Stimulated activated CD8-positive, alpha-beta memory T cell treated with anti-CD3 and anti-CD28 coated beads, Interleukin-7, amount 100 ng/mL, for 24 hours (primary cell): Measurements from ENCODE around the gene FH.

Experiments
- DNase-seq: peaks from one replicate; pipeline ENCODE4 v3.0.0-alpha.2; 2020; ENCODE audit warnings: low read depth

Gene FH

DNA sequence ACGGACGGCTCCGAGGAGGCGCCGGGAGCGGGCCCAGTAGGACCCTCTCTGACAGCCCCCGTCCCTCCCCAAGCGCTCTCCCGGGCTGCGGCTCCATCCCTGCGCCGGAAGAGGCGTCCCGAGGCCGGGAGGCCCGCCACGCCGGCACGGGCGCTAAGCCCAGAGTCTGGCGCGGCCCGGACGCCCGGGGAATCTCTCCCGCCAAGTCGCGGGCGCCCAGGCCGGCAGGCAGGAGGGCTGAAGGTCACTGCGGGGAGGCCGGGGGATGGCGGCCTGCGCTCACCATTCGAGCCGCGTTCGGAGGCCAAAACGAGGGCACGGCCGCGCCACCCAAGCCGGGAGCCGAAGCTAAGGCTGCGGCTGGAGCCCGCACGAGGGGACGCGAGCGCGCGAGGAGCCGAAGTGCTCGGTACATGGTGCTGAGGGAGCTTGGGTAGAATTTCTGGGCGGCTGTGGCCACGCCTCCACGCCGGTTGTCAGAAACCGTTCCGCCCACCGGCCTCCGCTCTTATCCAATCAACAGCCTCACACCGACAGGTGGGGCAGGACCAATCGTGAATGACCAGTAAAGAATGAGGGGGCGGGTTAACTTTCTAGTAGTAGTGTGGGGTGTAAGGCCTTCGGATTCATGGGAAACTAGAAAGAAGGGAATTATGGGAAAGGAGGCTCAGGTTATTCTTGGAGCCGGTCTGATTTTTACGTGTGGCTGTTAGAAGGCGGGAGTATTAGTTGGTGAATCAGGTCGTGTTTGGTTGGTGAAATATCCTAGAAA is at the start of gene FH:
FH (minus strand) TSS at position 448 of the 772 bp plus-strand sequence; CDS start at position 415, 33 bp downstream.
- DNase-seq, result peak; percentile 88

DNA sequence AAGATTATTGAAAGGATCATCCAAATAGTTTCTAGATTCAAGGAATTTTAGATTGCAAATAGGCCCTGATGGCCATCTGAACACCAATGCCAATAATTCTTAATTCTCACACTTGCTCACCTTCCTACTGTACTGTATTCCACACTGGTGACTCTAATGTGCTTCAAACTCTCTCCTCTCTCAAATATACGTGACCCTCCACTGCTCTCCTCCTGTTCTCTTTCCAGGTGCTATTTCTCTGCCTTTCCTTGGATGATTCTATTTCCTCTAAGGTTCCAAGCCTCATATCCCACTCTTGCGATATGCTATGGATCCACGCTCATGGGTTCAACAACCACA is 41.3 kb upstream of the FH start:
- DNase-seq, result no peak

DNA sequence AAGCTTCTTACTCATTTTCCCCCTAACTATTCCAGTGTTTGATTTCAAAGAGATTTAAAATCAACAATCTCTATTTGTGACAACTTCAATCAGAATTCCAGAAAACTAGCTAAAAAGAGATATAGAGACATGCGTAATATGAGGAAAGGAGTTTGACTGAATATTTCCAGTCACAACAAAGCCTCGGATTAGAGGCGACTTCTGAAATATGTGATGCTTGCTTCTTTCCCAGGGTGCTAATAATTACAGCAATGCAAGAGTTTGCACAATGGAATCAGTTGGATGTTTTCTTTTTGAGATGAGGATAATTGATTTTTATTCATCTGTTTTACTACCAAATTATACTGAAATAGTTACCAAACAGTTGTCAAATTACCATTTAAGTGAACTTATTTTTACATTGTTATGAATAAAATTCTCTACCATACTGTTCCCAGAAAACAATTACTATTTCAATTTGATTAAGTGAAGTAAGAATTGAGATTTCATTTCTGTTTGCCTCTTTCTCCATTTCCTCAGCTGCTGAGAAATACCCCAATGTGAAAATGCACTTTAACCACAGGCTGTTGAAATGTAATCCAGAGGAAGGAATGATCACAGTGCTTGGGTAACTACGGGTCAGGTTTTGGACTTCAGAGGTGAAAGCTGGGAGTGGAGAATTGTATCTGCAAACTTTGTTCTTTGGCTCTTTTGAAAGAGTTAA is 40.7 kb upstream of the FH start:
- DNase-seq, result no peak

DNA sequence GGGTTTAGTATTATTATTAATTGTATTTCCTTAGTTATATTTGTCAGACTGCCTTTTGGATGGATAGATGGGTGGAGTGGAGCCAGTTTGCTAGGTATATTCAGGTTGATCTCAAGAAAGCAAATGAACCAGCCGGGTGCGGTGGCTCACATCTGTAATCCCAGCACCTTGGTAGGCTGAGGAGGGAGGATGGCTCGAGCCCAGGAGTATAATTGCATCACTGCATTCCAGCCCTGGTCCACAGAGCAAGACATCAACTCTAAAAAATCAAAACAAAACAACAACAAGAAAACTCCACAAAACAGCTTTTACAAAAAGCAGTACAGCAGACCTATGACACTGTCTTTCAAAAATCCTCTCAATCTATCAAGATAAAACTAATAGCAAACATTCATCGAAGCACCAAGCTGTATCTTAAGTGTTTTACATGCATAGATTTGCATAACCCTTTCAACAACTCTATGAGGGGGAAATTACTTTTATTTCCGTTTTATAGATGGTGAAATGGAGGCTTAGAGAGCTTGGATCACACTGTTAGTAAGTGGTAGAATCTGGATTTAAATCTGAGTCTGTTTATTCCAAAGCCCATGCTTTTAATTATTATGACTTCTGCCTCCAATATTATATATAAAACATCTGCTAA is 38.1 kb upstream of the FH start:
- no peak for DNase-seq

DNA sequence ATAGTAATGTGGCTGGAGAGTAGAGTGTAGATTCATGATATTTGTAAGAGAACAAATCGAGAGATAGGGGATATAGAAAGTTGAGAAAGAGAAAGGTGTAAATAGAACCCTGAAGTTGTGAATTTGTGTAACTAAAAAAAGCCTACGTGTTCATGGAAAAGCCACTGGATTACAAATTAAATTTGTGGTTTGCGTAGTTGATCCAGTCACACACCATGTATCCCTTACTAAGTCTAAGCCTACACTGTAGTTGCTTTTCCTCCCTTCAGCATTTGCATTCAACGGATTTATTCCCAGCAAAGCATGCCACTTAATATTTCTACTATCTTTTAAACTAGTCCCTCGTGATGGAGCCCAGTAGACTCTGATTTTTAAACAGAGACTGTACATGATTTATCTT is 37.5 kb upstream of the FH start:
- no peak for DNase-seq

DNA sequence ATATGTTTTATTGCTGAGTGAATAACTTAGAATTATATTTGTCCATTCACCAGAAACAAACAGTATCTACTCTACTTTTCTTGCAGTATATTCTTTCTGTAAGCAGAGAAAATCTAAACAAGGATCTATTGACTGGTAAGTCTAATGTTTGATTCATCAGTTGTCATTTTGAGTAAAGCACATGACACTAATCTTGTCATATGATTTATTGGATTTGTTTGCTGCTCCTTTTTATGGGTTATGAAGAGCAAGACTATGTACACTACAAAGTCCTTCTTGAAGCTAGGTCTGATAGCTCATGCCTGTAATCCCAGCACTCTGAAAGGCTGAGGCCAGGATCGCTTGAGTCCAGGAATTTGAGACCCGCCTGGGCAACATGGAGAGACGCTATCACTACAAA is 36.0 kb upstream of the FH start:
- DNase-seq, result no peak

DNA sequence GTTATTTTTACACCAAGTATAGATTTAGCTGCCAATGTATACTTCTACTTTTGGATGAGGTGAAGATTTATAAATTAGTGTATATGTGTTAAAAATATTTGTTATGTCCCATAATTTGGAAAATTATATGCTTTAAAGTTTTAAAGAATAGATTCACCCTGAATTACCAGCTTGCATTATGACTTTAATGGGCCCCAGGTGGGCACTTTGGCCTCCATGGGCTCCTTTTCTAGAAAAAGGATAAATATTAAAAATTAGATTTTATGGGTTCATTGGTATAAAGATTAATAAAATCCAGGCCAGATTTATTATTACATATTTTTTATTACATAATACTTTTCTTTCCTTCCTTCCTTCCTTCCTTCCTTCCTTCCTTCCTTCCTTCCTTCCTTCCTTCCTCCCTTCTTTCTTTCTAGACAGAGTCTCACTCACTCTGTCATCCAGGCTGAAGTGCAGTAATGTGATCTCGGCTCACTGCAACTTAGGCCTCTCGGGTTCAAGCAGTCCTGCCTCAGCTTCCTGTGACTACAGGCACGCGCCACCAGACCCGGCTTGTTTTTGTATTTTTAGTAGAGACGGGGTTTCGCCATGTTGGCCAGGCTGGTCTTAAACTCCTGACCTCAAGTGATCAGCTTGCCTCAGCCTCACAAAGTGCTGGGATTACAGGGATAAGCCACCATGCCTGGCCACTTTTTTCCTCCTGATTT is 34.5 kb upstream of the FH start:
- DNase-seq, result no peak

DNA sequence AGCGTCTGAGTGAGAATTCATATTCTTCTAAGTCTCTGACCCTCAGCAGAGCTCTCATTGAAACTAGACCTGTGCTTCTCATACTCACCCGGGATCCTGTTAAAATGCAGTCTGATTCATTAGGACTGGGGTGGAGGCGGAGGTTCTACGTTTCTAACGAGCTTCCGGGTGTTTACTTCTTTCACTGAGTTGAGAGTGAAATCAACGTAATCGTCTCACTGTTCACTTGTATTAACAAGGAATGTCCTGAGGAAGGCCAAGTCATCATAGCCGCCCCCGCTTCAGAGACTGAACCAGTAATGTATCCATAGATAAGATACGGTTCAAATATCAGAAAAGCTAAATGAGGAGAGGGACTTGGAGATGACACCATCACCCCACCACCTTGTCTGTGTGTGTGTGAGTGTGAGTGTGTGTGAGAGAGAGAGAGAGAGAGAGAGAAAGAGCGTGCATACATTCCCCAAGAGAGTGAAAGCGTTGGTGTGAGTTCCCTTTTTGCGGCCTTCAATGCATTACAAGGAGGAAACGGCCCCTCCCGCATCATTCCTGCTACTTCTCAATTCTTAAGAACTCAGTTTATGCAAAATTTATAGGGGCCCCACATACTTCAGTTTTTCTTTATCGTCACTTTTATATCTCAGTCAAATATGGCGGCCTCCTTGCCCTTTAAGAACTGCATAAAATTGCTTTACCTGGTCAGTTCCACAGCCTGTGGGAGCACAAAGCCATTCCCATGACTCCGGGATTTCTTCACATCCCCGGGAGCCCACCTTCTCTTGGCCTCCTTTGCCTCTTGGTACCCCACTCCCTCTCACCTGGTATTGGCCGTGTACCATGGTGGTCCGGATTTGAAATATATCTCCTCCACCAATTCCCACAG is 32.4 kb upstream of the FH start:
- DNase-seq, result peak; percentile 11

DNA sequence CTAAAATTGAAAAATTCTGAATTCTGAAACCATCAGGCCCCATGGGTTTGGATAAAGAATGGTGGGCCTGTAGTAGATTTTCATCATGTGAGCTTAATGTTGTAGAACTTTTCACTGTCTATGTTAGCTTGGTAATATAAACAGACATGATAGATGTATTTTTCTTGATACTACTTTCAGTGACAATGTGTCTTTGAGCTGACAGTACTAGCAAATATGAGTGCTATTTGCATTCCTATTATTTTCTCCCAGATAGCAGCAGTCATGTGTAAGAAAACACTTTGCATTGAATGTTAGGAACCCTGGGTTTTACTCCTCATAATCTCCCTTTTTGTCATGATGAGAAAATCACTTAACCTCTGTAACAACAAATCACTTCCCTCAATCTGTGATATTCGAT is 30.8 kb upstream of the FH start:
- DNase-seq, result no peak

DNA sequence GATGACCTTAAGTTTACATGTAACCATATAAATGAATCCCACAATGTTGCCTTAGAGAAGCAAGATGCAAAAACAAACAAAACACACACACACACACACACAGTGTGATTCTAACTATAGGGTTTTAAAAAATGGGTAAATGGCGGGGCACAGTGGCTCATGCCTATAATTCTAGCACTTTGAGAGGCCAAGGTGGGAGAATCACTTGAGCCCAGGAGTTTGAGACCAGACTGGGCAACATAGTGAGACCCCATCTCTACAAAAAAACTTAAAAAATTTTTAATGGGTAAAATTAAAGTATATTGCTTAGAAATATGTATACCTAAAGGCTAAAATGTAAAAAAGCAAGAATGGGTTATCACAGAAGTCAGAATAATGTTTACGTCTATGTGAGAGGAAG is 28.5 kb upstream of the FH start:
- no peak for DNase-seq

DNA sequence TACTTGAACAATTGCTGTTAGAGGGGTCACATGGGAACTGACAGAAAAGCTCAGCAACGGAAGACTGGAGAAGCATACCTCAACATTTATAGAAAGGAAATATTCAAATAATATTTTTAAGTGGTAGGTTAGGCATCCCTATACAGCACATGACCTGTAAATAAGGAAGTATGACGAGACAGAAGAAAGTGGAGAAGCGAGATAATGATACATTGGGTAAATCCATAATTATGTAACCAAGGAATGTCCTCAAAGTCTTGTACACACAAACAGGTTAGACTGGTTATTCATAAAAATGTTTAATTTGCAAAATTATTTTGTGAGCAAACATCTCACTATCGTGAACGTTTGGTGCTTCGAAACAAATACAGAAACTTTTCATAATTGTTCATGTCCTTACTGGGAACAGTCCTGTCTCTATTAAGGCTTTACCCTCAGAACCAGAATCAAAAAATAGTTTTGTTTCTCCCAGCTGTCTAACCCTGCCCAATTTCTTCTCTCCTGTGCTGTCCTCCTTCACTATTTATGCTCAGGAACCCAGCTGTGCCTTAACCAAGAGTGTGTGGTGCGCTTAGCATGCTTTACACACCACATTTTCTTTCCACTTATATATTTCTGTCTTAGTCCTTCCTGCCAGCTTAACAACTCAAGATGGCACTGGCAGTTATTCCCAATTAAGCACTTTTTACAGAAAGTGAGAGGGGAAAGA is 22.8 kb upstream of the FH start:
- no peak for DNase-seq

DNA sequence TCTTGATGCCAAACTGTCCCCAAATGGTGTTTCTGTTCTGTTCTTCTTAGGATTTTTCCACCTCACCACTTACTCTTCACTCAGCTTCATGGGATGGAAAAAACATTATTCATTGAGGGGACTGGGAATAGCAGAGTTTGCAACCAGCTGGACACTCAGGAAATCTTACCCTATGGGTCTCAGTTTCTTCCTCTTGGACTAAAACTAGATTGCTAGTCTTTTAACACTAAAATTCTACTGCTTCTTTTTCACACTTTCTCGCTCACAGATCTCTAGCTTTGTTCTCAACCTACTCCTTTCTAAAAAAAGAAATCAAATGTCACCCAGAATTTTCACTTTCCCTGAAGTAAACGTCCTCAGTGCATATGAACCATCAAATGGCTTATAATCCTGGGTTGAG is 17.4 kb upstream of the FH start:
- DNase-seq, result no peak

DNA sequence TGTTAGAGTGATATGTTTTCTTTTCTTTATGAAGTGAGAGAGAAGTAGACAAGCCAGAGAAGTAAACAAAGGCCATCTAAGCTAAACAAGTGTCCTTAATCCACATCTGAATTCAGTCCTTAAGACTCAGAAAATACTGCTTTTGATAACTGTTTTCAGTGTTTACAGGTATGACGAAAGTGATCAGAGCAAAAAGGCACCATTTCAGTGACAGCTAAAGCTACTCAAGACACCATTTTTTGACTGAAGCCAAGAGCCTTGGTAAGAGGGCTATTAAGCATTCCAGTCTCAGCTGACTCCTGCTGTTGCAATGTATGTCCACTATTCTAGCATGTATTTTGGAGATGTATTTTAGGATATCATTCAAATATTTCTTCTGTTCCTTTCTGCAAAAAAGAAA is 16.7 kb upstream of the FH start:
- DNase-seq, result no peak

DNA sequence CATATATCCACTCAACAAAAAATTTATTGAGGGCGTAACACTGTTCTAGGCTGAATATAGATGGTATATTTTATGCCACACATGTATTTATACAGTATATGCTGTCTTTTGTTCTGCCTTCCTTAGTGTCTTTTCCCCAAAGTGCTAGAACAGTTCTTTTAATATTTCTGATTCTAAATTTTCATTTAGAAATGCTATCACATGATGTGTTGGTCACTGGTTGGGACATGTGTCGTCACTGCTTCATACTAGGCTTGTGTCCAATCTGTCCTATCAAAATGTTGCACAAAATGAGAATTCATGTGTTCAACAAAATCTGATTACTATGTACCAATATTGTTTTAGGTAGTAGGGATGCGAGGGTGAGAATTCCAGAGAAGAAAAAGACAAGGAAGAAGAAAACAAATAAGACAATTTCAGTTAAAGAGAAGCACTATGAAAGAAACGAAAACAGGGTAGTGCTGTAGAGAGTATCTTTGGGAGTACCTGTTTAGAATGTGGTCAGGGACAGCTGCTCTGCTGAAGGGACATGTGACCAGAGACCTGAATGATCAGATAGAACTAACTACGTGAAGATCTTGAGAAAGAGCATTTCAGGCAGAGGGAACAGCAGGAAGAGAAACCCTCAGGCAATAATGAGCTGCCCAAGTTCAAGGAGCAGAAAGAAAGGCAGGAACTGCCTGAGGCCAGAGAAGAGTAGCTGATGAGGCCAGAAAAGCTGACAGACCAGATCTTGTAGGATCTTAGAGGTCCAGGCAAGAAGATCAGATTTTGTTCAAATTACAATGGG is 14.0 kb upstream of the FH start:
- no peak for DNase-seq

DNA sequence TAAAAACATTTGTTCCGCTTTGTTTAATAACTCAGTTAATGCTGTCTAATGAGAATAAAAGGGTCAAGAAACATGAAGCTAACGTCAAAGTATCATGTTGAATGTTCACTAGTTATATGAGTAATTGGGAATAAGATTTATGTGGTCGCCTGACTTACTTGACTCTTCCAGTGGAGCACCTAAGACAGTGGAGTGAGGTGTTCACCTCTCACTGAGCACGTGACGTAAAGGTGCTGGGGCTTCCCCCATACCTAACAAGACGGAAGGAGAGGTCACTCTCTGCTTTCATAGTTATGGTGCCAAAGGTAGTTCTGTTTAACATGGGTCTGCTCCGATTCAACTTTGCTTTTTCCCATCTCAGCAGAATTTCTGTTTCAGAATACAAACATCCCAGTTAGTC is 13.3 kb upstream of the FH start:
- no peak for DNase-seq

DNA sequence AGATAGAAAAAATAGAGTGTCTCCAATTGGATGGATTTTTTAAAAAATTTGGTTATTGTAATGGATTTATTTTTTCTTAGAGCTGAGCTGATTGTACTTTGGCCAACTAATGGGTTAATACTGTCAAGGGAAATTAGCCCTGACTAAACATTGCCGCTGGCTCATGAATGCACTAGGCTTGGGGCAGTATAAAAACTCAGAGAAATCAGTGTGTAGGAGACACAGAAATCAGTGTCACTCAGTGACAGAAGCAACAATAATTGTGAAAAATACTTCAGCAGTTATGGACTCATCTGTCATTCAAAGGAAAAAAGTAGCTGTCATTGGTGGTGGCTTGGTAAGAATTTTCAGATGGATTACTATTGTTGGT is 12.6 kb upstream of the FH start, which contains the start of gene KMO:
KMO (plus strand) TSS at position 217 of the 370 bp plus-strand sequence; CDS start at position 284, 67 bp downstream.
- no peak for DNase-seq

DNA sequence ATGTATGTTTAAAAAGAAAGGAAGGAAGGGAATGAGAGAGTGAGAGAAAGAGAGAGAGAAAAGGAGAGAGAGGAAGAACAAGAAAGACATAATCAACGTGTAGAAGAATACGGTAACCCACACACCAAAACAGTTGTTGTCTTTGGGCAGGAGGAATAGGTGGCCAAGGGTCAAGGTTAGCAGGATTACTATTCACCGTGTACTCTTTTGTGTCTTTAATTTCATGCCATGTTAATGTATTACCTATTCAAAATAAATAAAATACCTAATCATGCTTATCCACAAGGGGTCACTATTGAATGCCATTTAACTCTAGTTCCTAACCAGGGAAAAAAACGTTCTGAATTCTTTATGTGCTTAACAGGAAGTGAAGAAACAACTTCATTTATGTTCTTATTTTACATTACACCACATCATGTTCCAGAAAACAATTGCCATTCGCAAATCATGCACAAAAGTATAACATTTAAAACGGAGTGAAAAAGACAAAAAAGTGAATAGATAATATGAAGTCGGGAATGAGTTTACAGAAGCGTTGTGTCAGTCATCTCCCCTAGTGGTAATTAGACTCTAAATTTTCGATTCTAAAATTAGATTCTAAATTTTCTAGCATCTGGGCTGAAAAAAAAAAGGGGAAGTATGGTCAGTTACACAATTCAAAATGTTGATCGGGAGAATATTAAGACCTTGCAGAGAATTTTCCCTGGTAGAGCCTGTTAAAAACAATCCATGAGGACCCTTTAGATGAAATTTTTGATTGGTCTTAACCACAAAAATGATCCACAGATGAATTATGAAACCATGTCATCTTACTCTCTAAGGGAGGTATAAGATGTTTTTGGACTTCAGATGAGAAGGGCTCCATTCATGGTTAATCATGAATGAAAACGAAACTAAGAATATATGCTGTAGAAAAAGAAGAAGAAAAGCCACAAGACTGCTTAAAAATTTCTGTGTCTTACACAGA is 11.9 kb upstream of the FH start:
- no peak for DNase-seq

DNA sequence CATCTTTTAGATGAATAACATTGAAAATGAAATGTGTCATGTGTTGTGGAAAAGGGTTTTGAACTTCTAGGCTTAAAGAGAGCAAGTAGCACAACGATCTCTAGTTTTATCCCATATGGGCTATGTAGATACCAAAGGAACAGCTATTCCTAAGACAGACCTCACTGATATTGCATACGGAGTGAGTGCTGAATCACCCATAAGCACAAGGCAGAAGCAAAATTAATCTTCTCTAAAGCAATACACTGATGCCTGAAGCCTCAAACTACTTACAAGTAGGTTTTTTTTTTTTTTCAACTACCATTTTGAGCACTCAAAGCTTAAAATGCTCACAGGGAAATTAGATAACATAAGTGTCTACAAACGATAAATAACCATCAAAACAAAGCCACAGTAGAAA is 7.6 kb upstream of the FH start:
- no peak for DNase-seq

DNA sequence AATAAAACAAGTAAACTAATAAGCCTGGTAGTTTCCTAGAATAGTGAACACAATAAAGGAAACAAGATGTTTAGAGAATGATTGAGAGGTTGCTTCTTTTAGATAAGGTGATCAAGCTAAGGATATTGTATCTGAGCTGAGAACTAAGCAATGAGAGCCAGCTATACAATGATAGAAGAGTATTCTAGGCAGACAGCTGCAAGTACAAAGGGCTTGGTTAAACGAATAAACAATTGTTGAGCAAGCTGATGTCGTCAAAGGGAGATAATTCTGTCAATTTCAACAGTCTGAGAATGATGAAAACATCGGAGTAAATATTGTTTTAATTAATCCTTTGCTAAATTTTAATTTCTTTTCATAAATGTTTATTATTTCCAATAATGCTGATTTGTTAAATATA is 5.5 kb upstream of the FH start:
- no peak for DNase-seq
